HepG2 (cell line): Measurements from ENCODE around the gene AMOTL1. TPM values are rescaled to one million over a fixed set of nuclear protein-coding genes. Genes with fewer than 3 reads are reported as not detected.

Experiments used
- ATAC-seq: fragments of 200-7000 bp; cut with Tn5 transposase; 3 replicates; pipeline ENCODE4 v1.9.1; 2020; ENCODE audit warnings: mild to moderate bottlenecking, moderate library complexity
- BruUV-seq: library from RNA; stranded (reverse); fragments of 400-500 nt; replicated peaks from 2 replicates; lab custom pipeline; 2021; lab: Mats Ljungman, UMichigan
- CTCF ChIA-PET: fragments of 300-600 bp; formaldehyde crosslinking; extraction: SDS; loops from one replicate; lab custom pipeline; 2021; ENCODE audit warnings: low total read pairs, inconsistent platforms, low intra/inter-chr PET ratio; lab: Yijun Ruan, JAX
- POLR2A ChIA-PET: fragments of 350-600 bp; sonication (Branson Sonifier 250); formaldehyde crosslinking; loops from one replicate; lab custom pipeline; 2020; ENCODE audit warnings: antibody characterized with exemption, inconsistent platforms; lab: Yijun Ruan, JAX
- DNase-seq: peaks from one replicate; pipeline ENCODE4 v3.0.0-alpha.2; 2015; ENCODE audit warnings: low spot score
- FAIRE-seq: peaks from 3 replicates; lab custom pipeline; 2011; peaks lifted over from hg19 to GRCh38; lab: Jason Lieb, UNC
- H2AFZ ChIP-seq: one replicate; pipeline ENCODE4 v1.6.1; 2011; ENCODE audit warnings: low read length, inconsistent platforms
- H3K27ac ChIP-seq: fragments of 300-600 bp; 3 replicates; pipeline ENCODE4 v1.8.0; 2011; ENCODE audit warnings: mixed run types, mild to moderate bottlenecking, mixed read lengths, low read length, inconsistent platforms; ENCODE audit not compliant: insufficient read depth; ENCODE audit errors: extremely low read length
- H3K27me3 ChIP-seq, 2 experiments: fragments of 200-600 bp in 1 of 2; 2 replicates in 1 of 2; 3 replicates in 1 of 2; pipeline versions ENCODE4 v1.6.0 to v1.8.0; 2011; ENCODE audit warnings: low read length in 2 of 2, mild to moderate bottlenecking in 2 of 2, moderate library complexity in 2 of 2, inconsistent platforms in 1 of 2; ENCODE audit not compliant: insufficient read depth in 2 of 2, control insufficient read depth in 1 of 2
- H3K36me3 ChIP-seq, 2 experiments: fragments of 200-600 bp in 1 of 2; replicated peaks in 1 of 2; 2 replicates in 1 of 2; 3 replicates in 1 of 2; pipeline versions ENCODE4 v1.5.1 to v1.8.0; 2011; ENCODE audit warnings: low read length in 2 of 2, inconsistent platforms in 1 of 2; ENCODE audit not compliant: insufficient read depth in 2 of 2, control insufficient read depth in 1 of 2
- H3K4me1 ChIP-seq: 2 replicates; pipeline ENCODE4 v1.5.1; 2012; ENCODE audit warnings: low read length, inconsistent platforms; ENCODE audit not compliant: insufficient read depth
- H3K4me2 ChIP-seq: 2 replicates; pipeline ENCODE4 v1.6.0; 2011; ENCODE audit warnings: low read depth, low read length, inconsistent platforms
- H3K4me3 ChIP-seq, 3 experiments: fragments of 200-600 bp in 1 of 3; sonication (generic), shearing (Covaris generic) in 1 of 3; replicated peaks in 1 of 3; 2 replicates each; pipeline ENCODE4 v1.5.1; 2011 to 2016; ENCODE audit warnings: low read length in 3 of 3, inconsistent platforms in 2 of 3, low read depth in 2 of 3, mild to moderate bottlenecking in 2 of 3, control low read depth in 1 of 3, mixed read lengths in 1 of 3; ENCODE audit not compliant: insufficient read depth in 1 of 3
- H3K79me2 ChIP-seq: one replicate; pipeline ENCODE4 v1.6.1; 2011; ENCODE audit warnings: low read length, inconsistent platforms; ENCODE audit not compliant: insufficient read depth
- H3K9ac ChIP-seq: 2 replicates; pipeline ENCODE4 v1.6.0; 2011; ENCODE audit warnings: mild to moderate bottlenecking, low read depth, low read length, inconsistent platforms; ENCODE audit not compliant: insufficient read depth
- H3K9me3 ChIP-seq: 2 replicates; pipeline ENCODE4 v1.5.1; 2012; ENCODE audit warnings: mild to moderate bottlenecking, low read length
- H4K20me1 ChIP-seq: 2 replicates; pipeline ENCODE4 v1.6.0; 2011; ENCODE audit warnings: inconsistent platforms, mild to moderate bottlenecking, low read length, moderate library complexity; ENCODE audit not compliant: insufficient read depth
- AHR ChIP-seq: IDR thresholded peaks from 2 replicates; pipeline ENCODE4 v1.6.1; 2018; ENCODE audit warnings: missing genetic modification reagents, missing compliant biosample characterization
- CCAR2 ChIP-seq: fragments of 200-400 bp; formaldehyde crosslinking; optimal IDR thresholded peaks from 2 replicates; pipeline ENCODE3; 2018; ENCODE audit warnings: low read depth, mild to moderate bottlenecking, low read length, moderate library complexity
- IRF2 ChIP-seq: IDR thresholded peaks from 2 replicates; pipeline ENCODE4 v1.6.1; 2018; ENCODE audit warnings: missing genetic modification reagents, missing compliant biosample characterization
- KLF16 ChIP-seq, 2 experiments: sonication (generic) in 1 of 2; formaldehyde crosslinking in 1 of 2; IDR thresholded peaks; 2 replicates each; pipeline versions ENCODE4 v1.6.1 to v1.8.0; 2016 to 2023; ENCODE audit warnings: missing genetic modification reagents in 2 of 2, missing compliant biosample characterization in 1 of 2
- NBN ChIP-seq: fragments of 450-650 bp; conservative IDR thresholded peaks from 2 replicates; pipeline ENCODE4 v1.6.1; 2017
- NCOA2 ChIP-seq: sonication (generic); formaldehyde crosslinking; IDR thresholded peaks from 2 replicates; pipeline ENCODE4 v1.8.0; 2022; ENCODE audit warnings: inconsistent platforms
- SMAD1 ChIP-seq: sonication (generic); formaldehyde crosslinking; IDR thresholded peaks from 2 replicates; pipeline ENCODE4 v1.4.0; 2020; ENCODE audit warnings: missing genetic modification reagents, low read depth, mild to moderate bottlenecking, borderline replicate concordance
- SRF ChIP-seq: IDR thresholded peaks from 2 replicates; pipeline ENCODE4 v1.6.1; 2011; ENCODE audit warnings: mild to moderate bottlenecking, low read depth, low read length, moderate library complexity
- UBTF ChIP-seq: sonication (generic); formaldehyde crosslinking; IDR thresholded peaks from 2 replicates; pipeline ENCODE4 v1.4.0; 2020; ENCODE audit warnings: mild to moderate bottlenecking, missing genetic modification reagents
- ZFP82 ChIP-seq: sonication (generic); formaldehyde crosslinking; IDR thresholded peaks from 2 replicates; pipeline ENCODE4 v1.5.1; 2020; ENCODE audit warnings: mild to moderate bottlenecking, missing genetic modification reagents, borderline replicate concordance
- ZNF737 ChIP-seq: sonication (generic); formaldehyde crosslinking; IDR thresholded peaks from 2 replicates; pipeline ENCODE4 v1.5.0; 2020; ENCODE audit warnings: missing genetic modification reagents, mild to moderate bottlenecking, borderline replicate concordance
- ZNF878 ChIP-seq: sonication (generic); formaldehyde crosslinking; IDR thresholded peaks from 2 replicates; pipeline ENCODE4 v1.8.1; 2023; ENCODE audit warnings: mild to moderate bottlenecking, missing genetic modification reagents, moderate library complexity
- WGBS: methylation state at CpG from one replicate; pipeline ENCODE4 v1.1.6; 2017; ENCODE audit warnings: low lambda C conversion rate; 5-methylcytosine and 5-hydroxymethylcytosine counted together
- in situ Hi-C: cut with HindIII; loops from 2 replicates; pipeline ENCODE4 v1.10.0; 2017; ENCODE audit warnings: low pct_unique_long_range_greater_than_20kb; ENCODE audit not compliant: extremely low pct_ligation_motif_present
- intact Hi-C: fragments of 100-400 bp; cut with micrococcal nuclease; formaldehyde crosslinking; loops from one replicate; pipeline ENCODE4 v1.10.0; 2022; ENCODE audit not compliant: unreplicated experiment
- polyA plus RNA-seq, 8 experiments: library from polyadenylated mRNA; depleted of rRNA in 3 of 8; stranded (reverse) in 7 of 8; unstranded in 1 of 8; fragments of >200 nt; fragmentation: Illumina TruSeq in 4 of 8; extraction: Trizol in 4 of 8; gene quantifications; 2 replicates each; pipeline versions ENCODE4 v1.2.1 to v1.2.3, GENCODE V29; 2011 to 2016; ENCODE audit warnings: low read depth in 4 of 8, missing spikeins in 1 of 8, mixed read lengths in 1 of 8; ENCODE audit not compliant: insufficient read depth in 1 of 8
- total RNA-seq, 5 experiments: library from RNA; depleted of rRNA; stranded (reverse); fragments of >200 nt; fragmentation: Illumina TruSeq; extraction: Trizol; gene quantifications; 2 replicates each; pipeline ENCODE4 v1.2.3, GENCODE V29; 2016; ENCODE audit warnings: low read depth in 1 of 5

The AMOTL1 gene
- total and polyA plus RNA-seq, 2 of the 13 experiments (the other 11 are each of a cell fraction or from before 2014, with no cell fraction given): 0.01 to 0.20 TPM

GRCh38 chr11:94773842-94774241, 5.7 kb downstream of the AMOTL1 start:
- intact Hi-C loops: no loop called here
- no peak for TF ChIP-seq KLF16 (CRISPR knock-in tag; IDR thresholded peaks at IDR 0.05)
- no peak for TF ChIP-seq AHR
- no peak for TF ChIP-seq UBTF (CRISPR knock-in tag)
- no peak for TF ChIP-seq SRF
- no peak for TF ChIP-seq SMAD1 (CRISPR knock-in tag)
- TF ChIP-seq NCOA2: no peak
- TF ChIP-seq, all 625 proteins: peak for 0
- Histone ChIP-seq H3K4me1 (0 out of 2 replicates have a peak, but pooled peaks cover 5% of the 10 kb centered on the region), H3K27ac (no peak overlapping the region), H3K36me3 (no peaks in the 10 kb centered on the region), H3K9ac (no peak overlapping the region), H3K9me3 (no peaks in the 10 kb centered on the region), H3K4me3 (no peak overlapping the region), H4K20me1 (no peaks in the 10 kb centered on the region), H3K4me2 (no peak overlapping the region), H2AFZ (no peak overlapping the region), H3K79me2 (no peaks in the 10 kb centered on the region), H3K27me3 (peaks cover 0 to 20% of the 10 kb centered on the region in 2 experiments; a peak in 4 of 5 replicates)
- ChIA-PET POLR2A (no interaction called here), CTCF (no interaction called here)
- no peak for DNase-seq
- in situ Hi-C loops: no loop called here
- no TSS peak for BruUV-seq
- WGBS: 50% methylated on average over 8 of the region's 8 CpGs
- FAIRE-seq: no peak
- no peak for ATAC-seq

DNA sequence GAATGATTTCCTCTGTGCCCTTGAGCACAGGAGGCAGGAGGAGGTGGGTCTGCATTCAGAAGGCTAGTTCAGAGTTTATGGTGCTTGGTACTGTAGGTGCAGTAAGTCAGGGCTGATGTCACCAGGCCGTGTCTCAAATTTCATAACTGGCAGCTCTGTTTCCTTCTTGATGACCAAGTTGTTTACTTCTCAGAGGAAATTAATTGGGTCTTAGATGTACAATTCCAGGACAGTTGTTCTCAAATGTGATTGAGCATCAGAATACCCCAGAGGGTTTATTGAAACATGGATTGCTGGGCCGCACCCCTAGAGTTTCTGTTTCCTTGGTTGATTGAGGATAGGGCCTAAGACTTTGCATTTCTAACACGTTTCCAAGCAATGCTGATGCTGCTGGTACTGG, 6.2 kb downstream of the AMOTL1 start:
- Histone ChIP-seq H3K9ac (no peak overlapping the region), H3K27ac (no peak overlapping the region), H3K27me3 (peaks cover 0 to 15% of the 10 kb centered on the region in 2 experiments; a peak in 4 of 5 replicates), H3K4me2 (no peak overlapping the region), H4K20me1 (no peaks in the 10 kb centered on the region), H3K9me3 (no peaks in the 10 kb centered on the region), H3K4me3 (no peak overlapping the region), H3K36me3 (no peaks in the 10 kb centered on the region), H3K79me2 (no peaks in the 10 kb centered on the region), H2AFZ (no peak overlapping the region), H3K4me1 (no peaks in the 10 kb centered on the region)
- POLR2A ChIA-PET: no interaction called here
- in situ Hi-C loops: no loop called here
- no peak for ATAC-seq
- no TSS peak for BruUV-seq
- CTCF ChIA-PET: no interaction called here
- TF ChIP-seq NBN (no peak), IRF2 (CRISPR knock-in tag) (no peak), ZNF737 (CRISPR knock-in tag) (no peak), ZFP82 (no peak), CCAR2 (no peak), ZNF878 (no peak)
- no peak for FAIRE-seq
- DNase-seq: no peak
- WGBS: 8% methylated on average over 2 of the region's 3 CpGs
- intact Hi-C loops: no loop called here
